Left ventricle myocardium inferior (tissue), 1 donor: ENCODE results near the gene SV2B. TPM values are rescaled to one million over a fixed set of nuclear protein-coding genes. Genes with fewer than 3 reads are reported as not detected.

ENCODE experiments used
- DNase-seq: peaks from one replicate; pipeline ENCODE4 v3.0.0-alpha.2; 2020
- H3K27ac ChIP-seq: fragments of 200-600 bp; replicated peaks from 2 replicates; pipeline ENCODE4 v1.8.0; 2021
- H3K27me3 ChIP-seq: fragments of 200-600 bp; 2 replicates; pipeline ENCODE4 v1.8.0; 2021; ENCODE audit warnings: low read depth
- H3K36me3 ChIP-seq: fragments of 200-600 bp; 2 replicates; pipeline ENCODE4 v1.8.0; 2021
- H3K4me1 ChIP-seq: fragments of 200-600 bp; 2 replicates; pipeline ENCODE4 v1.8.0; 2021
- H3K4me3 ChIP-seq: fragments of 200-600 bp; 2 replicates; pipeline ENCODE4 v1.8.0; 2021; ENCODE audit warnings: mild to moderate bottlenecking, moderate library complexity
- H3K9me3 ChIP-seq: fragments of 200-600 bp; replicated peaks from 2 replicates; pipeline ENCODE4 v1.8.0; 2021
- CTCF ChIP-seq: fragments of 200-600 bp; IDR thresholded peaks from 2 replicates; pipeline ENCODE4 v1.8.0; 2021; ENCODE audit warnings: antibody characterized with exemption, mild to moderate bottlenecking, borderline replicate concordance
- intact Hi-C: fragments of 100-400 bp; cut with micrococcal nuclease; formaldehyde crosslinking; loops from one replicate; pipeline ENCODE4 v1.11.0; 2022
- long read RNA-seq: library from polyadenylated mRNA; unstranded; transcript quantifications from one replicate; pipeline ENCODE4 v2.0.0, GENCODE V29; 2021
- total RNA-seq: library from RNA; stranded (reverse); fragmentation: NEBNext Ultra II Directional; extraction: Animal tissue kit (Norgen Biotek cat#: 25700); gene quantifications from one replicate; pipeline ENCODE4 v1.2.1, GENCODE V29; 2021
- donor health status: DM: no; HTN: yes; CAD: no; lungs with severe emphysema.

Gene SV2B, protein sequence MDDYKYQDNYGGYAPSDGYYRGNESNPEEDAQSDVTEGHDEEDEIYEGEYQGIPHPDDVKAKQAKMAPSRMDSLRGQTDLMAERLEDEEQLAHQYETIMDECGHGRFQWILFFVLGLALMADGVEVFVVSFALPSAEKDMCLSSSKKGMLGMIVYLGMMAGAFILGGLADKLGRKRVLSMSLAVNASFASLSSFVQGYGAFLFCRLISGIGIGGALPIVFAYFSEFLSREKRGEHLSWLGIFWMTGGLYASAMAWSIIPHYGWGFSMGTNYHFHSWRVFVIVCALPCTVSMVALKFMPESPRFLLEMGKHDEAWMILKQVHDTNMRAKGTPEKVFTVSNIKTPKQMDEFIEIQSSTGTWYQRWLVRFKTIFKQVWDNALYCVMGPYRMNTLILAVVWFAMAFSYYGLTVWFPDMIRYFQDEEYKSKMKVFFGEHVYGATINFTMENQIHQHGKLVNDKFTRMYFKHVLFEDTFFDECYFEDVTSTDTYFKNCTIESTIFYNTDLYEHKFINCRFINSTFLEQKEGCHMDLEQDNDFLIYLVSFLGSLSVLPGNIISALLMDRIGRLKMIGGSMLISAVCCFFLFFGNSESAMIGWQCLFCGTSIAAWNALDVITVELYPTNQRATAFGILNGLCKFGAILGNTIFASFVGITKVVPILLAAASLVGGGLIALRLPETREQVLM
- 2.8 TPM for total RNA-seq
- long read RNA-seq, partial matches to known transcripts, result 2 of 4 reads
- long read RNA-seq, other reads (novel, unspliced or antisense), result 2 of 4 reads

GRCh38 chr15:91099995-91100813, at the start of gene SV2B:
TSS of gene SV2B (plus strand) at chr15:91100257. CDS start at chr15:91226264, 126,007 bp downstream.
- H3K36me3 ChIP-seq, result no peaks in the 10 kb centered on the region
- H3K27me3 ChIP-seq, result peaks cover 58% of the 10 kb centered on the region
- no peak for TF ChIP-seq CTCF
- H3K27ac ChIP-seq, result peak within 1 kb of the TSS; percentile 48
- peak; percentile 20 for DNase-seq
- H3K4me1 ChIP-seq, result peaks cover 56% of the 10 kb centered on the region
- H3K4me3 ChIP-seq, result peak within 1 kb of the TSS; percentile 73
- intact Hi-C loops, result no loop called here
- H3K9me3 ChIP-seq, result no peaks in the 10 kb centered on the region

DNA sequence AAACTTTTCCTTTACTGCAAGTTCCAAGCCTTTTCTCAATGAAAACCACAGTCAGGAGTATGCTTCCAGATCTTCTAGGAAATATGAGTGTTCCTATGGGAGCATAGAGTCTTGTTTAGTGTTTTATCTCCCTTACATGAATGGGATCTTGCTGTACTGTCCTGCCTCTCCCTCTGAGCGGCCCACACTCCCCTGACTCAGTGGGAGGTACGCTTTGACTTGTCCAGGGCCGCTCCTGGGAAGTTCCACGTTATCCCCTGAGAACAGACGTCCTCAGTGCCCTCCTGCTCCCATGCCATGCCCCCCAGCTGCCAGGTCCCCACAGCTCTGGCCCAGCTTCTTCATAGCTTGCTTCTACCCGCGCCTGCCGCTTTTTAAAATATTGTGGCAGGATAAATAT, 48.8 kb upstream of the SV2B start:
- no peak for DNase-seq
- Histone ChIP-seq H3K4me1 (peaks cover 8% of the 10 kb centered on the region), H3K36me3 (no peaks in the 10 kb centered on the region), H3K27ac (no peak overlapping the region), H3K4me3 (no peak overlapping the region), H3K27me3 (peaks cover 40% of the 10 kb centered on the region), H3K9me3 (no peaks in the 10 kb centered on the region)
- TF ChIP-seq CTCF, result no peak
- intact Hi-C loops, result no loop called here

DNA sequence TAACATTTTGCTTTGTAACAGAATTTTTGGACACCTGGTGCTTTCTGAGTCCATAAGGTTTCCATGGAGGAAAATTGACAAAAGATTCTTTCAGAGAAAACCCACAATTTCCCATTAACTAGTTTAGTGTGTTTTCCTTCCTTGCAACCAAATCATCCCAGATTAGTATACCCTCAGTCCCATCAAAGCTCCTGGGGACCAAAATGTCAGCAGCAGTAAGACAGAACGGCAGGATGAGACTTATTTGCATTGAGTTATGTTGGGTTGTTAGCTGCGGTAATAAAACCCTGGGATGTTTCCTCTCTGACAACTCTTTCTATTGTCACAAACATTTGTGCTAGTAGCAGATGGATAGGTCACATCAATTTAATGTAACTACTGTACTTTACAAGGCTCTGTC, 45.2 kb upstream of the SV2B start:
- no peak for TF ChIP-seq CTCF
- Histone ChIP-seq H3K9me3 (no peaks in the 10 kb centered on the region), H3K27me3 (peaks cover 66% of the 10 kb centered on the region), H3K27ac (no peak overlapping the region), H3K4me3 (no peak overlapping the region), H3K4me1 (peaks cover 5% of the 10 kb centered on the region), H3K36me3 (no peaks in the 10 kb centered on the region)
- no peak for DNase-seq
- intact Hi-C loops, result loop anchor here (5.0 kb wide), 3 partner anchors 167 to 217 kb away; no protein-coding TSS in a partner anchor

DNA sequence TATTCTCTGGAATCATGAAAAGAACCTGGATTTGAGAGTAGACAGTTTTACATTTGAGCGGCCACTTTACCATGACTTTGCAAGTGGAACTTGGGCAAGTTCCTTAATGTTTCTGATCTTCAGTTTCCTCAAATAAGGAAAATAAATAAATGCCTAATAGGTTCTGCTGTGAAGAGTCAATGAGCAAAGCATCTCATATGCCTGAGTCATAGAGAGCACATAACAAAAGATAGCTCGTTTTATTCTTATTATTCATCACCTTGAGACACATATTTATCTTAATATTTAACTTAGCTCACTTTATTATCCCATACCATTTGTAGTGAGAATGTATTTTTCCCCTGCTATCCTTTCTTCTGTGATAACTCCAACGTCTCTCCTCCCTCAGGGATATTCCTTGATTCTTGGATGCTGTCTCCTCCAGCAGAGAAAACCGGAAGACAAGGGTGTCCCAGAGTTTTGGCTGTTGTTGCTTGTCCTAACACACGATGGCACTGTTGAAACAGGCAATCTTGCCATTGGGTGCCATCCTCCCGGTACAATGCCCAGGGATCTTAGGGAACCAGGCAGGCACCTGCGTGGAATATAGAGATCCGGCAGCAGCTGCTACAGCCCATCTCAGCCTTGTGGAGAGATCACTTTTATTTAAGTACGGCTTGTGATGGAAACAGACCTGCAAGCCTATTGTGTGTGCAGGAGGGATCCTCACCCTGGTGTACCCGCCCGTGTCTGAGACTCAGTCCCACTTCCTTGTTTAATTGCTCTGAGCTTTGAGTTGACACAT, 44.3 kb upstream of the SV2B start:
- Histone ChIP-seq H3K4me3 (no peak overlapping the region), H3K27me3 (peaks cover 70% of the 10 kb centered on the region), H3K9me3 (no peaks in the 10 kb centered on the region), H3K36me3 (no peaks in the 10 kb centered on the region), H3K27ac (no peak overlapping the region), H3K4me1 (peaks cover 5% of the 10 kb centered on the region)
- peak; percentile 24 for DNase-seq
- intact Hi-C loops, result loop anchor here (5.0 kb wide), 3 partner anchors 167 to 217 kb away; no protein-coding TSS in a partner anchor
- TF ChIP-seq CTCF, result peak; percentile 84
